Measurements from ENCODE around the gene IL13.

Gene IL13

DNA sequence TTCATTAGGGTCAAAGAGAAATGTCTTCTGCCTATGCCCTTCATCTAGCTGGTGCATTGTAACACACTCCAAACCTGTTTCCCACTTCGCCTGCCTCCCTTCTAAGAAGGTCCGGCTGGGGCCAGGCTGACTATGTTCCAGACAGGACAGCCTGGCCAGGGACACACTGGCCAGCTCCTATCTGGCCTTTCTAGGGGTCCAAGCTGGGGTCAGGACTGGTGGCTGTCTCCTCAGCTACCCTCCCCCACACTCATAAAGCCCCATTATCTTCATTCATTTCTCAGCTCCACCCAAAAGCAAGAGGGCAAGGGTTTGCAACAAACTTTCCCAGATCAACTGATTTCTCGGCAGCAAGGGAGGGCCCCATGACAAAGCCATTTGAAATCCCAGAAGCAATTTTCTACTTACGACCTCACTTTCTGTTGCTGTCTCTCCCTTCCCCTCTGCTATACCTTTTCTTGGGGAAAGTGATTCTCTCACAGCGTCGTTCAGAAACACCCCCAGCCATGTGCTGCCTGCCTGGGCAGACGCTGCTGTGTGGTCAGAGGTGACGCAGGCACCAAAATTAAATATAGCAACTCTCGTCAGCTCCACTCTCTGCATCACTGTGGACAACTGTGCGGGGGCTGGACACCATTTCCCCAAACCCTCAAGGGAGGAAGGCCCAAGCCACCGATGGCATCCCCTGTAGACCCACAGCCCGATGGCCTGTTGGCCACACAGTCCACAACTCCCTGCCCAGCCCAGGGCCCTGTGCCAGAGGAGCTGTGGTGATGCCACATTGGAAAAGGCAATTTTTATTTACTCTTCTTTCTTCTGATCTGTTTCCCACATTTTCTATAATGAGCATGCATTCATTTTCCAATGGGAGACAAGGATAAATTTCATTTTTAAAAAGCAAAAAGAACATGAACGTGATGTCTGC is 6.1 kb downstream of the IL13 start:
- TF ChIP-seq YY1 (IDR thresholded peaks at IDR 0.05; ENCODE audit: low read depth) = no peak
- TF ChIP-seq RAD21 (IDR thresholded peaks at IDR 0.05; ENCODE audit: low read depth) = no peak

DNA sequence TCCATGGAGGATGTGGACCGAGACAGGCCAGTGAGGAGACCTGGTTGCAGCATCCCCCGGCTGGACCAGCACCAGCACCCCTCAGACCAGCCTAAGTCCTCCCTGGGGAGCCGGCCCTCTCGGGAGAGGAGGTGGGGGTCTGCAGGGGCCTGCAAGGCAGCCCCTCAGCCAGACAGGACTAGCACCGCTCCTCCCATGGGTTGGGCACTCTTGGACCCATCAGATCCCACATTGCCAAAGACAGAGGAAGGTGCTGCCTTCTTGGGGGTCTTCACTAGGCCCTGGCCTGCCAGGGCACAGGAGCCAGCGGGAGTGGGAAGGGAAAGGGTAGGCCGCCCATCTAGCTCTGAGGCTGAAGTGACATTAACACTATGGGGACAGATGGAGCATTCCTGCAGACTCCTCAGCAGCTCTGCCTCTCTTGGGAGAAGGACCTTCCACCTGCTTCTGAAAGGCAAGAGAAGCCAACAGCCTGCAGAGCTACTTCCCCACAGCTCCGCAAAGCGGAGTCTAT is 6.8 kb downstream of the IL13 start:
- TF ChIP-seq TEAD4 (IDR thresholded peaks at IDR 0.05) (no peak), NFIC (IDR thresholded peaks at IDR 0.05) (no peak), FOXM1 (IDR thresholded peaks at IDR 0.05; ENCODE audit: borderline replicate concordance, low read depth) (no peak), YY1 (IDR thresholded peaks at IDR 0.05; ENCODE audit: low read depth) (no peak)
- TF ChIP-seq, protein P1, sequence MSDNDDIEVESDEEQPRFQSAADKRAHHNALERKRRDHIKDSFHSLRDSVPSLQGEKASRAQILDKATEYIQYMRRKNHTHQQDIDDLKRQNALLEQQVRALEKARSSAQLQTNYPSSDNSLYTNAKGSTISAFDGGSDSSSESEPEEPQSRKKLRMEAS (IDR thresholded peaks at IDR 0.05) = no peak

DNA sequence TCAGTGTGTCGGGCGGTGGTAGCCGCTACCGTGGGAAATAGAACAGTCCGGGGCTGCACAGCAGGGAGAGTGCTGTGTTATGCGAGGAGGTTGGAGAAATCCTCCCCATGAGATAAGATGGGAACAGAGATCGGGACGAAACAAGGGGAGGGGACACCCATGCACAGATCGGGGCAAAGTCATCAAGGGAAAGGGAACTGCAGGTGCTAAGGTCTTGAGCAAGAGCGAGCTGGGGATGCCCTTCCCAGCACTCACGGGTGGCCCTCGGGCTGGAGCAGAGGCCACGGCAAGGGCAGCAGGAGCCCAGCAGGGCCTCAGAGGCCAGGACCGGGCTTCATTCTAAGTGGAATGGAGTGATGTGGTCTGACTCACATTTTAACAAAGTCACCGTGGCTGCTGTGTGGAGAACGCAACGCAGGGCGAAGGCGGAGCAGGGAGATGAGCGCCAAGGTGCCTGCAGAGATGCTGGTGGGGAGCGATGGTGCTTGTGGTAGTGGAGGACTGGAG is 7.7 kb downstream of the IL13 start:
- no peak for TF ChIP-seq TCF12 (IDR thresholded peaks at IDR 0.05; ENCODE audit: low read depth)
- no peak for TF ChIP-seq EP300 (IDR thresholded peaks at IDR 0.05; ENCODE audit: borderline replicate concordance)

DNA sequence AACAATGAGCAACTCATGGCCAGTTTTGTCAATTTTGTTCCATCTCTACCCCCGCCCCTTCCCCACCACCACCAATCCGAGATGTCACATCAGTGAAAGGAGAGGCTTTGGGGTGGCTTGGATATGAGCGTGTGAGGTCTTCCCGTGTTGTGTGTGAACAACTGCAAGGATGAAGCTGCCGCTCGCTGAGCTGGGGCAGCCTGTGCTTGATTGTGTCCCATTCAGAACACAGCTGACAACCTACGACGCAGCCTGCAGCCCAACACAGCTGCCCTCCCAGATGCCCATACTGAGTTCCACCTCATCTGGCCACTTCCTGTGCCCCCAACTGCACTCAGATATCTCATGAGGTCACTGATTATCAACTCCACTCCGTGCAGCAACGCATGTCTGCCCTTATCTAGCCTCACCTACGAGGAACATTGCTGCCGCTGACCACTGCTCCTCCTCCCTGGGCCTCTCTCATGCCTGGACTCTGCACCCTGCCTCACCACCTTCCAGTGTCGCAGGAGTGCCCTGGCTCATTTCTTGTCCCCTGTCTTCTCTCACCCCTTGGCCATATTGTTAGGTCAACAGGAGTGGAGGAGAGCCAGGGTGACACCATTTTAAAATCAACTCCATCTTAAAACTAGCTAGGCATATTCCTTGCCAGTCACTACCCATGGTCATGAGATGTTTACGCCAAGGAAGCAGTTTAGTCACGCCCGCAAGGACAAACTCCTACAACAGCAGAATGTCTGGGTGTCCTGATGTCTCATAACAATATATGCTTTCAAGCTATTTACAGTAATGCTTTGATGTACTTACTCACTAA is 8.5 kb downstream of the IL13 start:
- no peak for TF ChIP-seq TAF1 (IDR thresholded peaks at IDR 0.05; ENCODE audit: low read depth)
- TF ChIP-seq YY1 (IDR thresholded peaks at IDR 0.05; ENCODE audit: low read depth) = no peak
- TF ChIP-seq NFIC (IDR thresholded peaks at IDR 0.05) = no peak
- TF ChIP-seq TCF12 (IDR thresholded peaks at IDR 0.05; ENCODE audit: low read depth) = no peak
- TF ChIP-seq, protein P2, sequence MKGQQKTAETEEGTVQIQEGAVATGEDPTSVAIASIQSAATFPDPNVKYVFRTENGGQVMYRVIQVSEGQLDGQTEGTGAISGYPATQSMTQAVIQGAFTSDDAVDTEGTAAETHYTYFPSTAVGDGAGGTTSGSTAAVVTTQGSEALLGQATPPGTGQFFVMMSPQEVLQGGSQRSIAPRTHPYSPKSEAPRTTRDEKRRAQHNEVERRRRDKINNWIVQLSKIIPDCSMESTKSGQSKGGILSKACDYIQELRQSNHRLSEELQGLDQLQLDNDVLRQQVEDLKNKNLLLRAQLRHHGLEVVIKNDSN (IDR thresholded peaks at IDR 0.05) = no peak
- TF ChIP-seq EGR1 (IDR thresholded peaks at IDR 0.05) = no peak
- no peak for TF ChIP-seq ZBTB7A (IDR thresholded peaks at IDR 0.05; ENCODE audit: low read depth)
- TF ChIP-seq TEAD4 (IDR thresholded peaks at IDR 0.05) = no peak
- TF ChIP-seq, protein P1 (IDR thresholded peaks at IDR 0.05) = no peak
- TF ChIP-seq RAD21 (IDR thresholded peaks at IDR 0.05; ENCODE audit: low read depth) = no peak
- no peak for TF ChIP-seq EP300 (IDR thresholded peaks at IDR 0.05; ENCODE audit: borderline replicate concordance)
- TF ChIP-seq, protein P3, sequence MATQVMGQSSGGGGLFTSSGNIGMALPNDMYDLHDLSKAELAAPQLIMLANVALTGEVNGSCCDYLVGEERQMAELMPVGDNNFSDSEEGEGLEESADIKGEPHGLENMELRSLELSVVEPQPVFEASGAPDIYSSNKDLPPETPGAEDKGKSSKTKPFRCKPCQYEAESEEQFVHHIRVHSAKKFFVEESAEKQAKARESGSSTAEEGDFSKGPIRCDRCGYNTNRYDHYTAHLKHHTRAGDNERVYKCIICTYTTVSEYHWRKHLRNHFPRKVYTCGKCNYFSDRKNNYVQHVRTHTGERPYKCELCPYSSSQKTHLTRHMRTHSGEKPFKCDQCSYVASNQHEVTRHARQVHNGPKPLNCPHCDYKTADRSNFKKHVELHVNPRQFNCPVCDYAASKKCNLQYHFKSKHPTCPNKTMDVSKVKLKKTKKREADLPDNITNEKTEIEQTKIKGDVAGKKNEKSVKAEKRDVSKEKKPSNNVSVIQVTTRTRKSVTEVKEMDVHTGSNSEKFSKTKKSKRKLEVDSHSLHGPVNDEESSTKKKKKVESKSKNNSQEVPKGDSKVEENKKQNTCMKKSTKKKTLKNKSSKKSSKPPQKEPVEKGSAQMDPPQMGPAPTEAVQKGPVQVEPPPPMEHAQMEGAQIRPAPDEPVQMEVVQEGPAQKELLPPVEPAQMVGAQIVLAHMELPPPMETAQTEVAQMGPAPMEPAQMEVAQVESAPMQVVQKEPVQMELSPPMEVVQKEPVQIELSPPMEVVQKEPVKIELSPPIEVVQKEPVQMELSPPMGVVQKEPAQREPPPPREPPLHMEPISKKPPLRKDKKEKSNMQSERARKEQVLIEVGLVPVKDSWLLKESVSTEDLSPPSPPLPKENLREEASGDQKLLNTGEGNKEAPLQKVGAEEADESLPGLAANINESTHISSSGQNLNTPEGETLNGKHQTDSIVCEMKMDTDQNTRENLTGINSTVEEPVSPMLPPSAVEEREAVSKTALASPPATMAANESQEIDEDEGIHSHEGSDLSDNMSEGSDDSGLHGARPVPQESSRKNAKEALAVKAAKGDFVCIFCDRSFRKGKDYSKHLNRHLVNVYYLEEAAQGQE (IDR thresholded peaks at IDR 0.05; ENCODE audit: low read depth) = no peak

DNA sequence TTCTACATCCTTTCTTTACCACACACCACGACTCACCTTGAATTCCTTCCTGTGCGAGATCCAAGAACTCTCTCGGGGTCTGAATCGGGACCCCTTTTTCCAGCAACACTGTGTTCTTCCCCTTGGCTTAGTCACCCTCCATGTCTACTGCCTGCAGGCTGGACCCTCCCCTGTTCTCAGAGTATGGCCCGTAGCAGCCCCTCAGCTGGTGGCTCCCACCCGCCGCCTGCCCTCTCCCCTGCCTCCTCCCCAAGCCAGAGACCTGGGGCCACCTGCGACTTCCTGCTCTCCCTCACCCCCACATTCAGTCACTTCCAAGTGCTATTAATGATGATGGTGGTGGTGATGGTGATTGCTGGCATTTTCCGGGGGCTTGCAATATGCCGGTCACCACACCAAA is 9.3 kb downstream of the IL13 start:
- no peak for TF ChIP-seq CEBPB (IDR thresholded peaks at IDR 0.05)
- TF ChIP-seq NFIC (IDR thresholded peaks at IDR 0.05) = no peak
- no peak for TF ChIP-seq EGR1 (IDR thresholded peaks at IDR 0.05)
- no peak for TF ChIP-seq TAF1 (IDR thresholded peaks at IDR 0.05; ENCODE audit: low read depth)
- TF ChIP-seq EP300 (IDR thresholded peaks at IDR 0.05; ENCODE audit: borderline replicate concordance) = no peak
- TF ChIP-seq ZBTB7A (IDR thresholded peaks at IDR 0.05; ENCODE audit: low read depth) = no peak
- TF ChIP-seq, protein P3 (IDR thresholded peaks at IDR 0.05; ENCODE audit: low read depth) = no peak

DNA sequence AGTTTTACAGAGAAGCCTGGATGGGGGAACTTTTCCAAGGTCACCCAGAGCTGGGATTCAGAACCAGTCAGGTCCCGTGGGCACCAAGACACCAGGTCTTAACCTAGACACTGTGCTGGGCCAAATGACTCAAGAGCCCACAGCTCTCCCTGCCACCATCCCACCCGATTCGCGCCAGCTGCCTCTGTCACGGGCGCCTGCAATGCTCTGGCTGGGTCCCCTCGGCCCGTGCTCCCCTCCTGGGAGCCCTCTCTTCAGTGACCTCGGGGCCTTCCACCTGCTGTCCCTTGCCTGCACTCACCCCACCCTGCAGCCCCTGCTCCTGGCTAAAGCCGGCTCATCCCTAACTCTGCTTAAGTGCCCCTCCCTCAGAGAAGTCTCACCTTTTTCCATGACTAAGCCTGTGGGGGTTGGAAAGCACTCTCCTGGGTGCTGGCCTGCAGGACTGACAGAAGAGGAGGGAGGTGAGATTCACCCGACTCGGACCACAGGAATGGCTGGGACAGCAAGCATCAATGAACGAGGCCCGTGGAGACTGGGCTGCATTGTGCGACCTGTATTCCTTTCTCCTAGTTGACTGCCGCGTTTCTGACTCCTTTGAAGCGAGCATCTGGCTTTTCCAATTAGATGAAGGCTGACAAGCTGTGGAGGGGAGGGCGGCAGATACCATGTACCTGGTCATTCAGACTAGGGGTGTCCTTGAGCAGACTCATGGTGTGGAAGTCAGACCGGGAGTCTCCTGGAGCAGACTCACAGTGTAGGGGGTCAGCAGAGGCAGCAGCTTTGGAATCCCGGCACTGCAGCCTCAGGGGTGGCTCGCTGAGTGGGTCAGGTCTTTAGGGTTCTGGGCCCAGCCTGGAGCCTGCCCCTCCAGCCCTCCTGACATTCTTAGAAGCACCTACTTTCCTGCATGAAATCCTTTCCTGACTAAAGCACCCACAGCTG is 10.1 kb downstream of the IL13 start:
- TF ChIP-seq TEAD4 (IDR thresholded peaks at IDR 0.05) (no peak), ZBTB7A (IDR thresholded peaks at IDR 0.05; ENCODE audit: low read depth) (no peak)
